HG02885 (cell line): ENCODE data around the gene CRYBG1.
"Not testable (repeated sequence)": the region's sequence is repeated elsewhere in the genome, so short reads cannot be mapped to it uniquely, and the experiment has no call there.

Source experiments
- ATAC-seq: cut with Tn5 transposase; IDR thresholded peaks from one replicate; pipeline ENCODE4 v1.9.1; 2021; ENCODE audit warnings: mild to moderate bottlenecking; ENCODE audit not compliant: unreplicated experiment, poor library complexity

CRYBG1 gene

DNA sequence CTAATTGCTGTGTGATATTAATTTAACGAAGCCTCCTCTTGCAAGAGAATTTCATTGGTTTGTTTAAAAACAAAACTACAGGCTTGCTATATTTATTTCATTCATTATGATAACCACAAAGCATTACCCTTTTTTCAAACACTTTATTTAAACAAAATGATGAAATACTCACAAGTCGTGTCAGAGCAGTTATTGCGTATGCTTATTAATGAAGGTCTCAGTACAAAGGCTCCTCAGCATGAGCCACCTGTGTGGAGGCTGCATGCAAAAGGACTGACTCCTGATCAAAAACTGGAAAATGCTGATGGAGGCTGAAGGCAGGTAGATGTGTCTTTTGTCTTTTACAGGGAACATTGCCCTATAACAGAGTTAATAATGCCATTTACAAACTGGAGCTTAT is 130.5 kb downstream of the CRYBG1 start:
- ATAC-seq = no peak

DNA sequence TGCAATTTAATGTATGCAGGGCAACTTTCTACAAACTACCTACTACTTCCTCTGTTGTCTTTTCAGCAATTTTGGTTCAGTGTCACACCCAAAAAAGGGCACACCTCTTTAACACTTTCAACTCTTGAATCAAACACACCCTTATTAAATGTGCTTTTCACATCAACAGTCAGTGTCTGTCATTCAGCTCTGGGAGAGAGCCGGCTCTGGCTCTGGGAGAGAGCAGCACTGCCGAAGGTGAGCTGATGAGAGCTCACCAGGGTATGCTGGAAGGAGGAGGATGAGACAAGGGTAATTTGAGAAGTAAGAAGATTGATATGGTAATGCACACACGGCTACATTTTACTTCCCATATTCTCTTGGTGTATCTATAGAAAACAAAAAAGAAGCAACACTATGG is 134.5 kb downstream of the CRYBG1 start:
- no peak for ATAC-seq

GRCh38 chr6:106496823-106497222 is 136.3 kb downstream of the CRYBG1 start:
- no peak for ATAC-seq

DNA sequence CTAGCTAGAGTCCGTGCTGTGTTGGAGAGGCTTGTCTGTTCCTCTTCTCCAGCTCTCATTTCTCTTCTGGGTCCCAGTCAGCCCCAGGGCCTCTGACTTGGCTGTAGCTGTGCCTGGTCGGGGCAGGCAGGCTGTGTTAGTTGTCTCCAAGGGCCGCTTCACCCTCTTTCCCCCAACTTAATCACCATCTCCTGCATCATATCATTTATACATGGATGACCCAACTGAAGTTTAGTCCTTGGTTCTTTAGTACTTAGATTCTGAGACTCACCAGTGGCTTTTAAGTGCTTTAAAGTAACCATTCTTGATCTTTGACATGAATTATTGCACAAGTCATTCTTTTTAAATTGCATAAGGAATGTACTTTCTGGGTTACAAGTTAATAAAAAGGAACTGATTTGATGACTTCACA is 141.4 kb downstream of the CRYBG1 start:
- no peak for ATAC-seq

DNA sequence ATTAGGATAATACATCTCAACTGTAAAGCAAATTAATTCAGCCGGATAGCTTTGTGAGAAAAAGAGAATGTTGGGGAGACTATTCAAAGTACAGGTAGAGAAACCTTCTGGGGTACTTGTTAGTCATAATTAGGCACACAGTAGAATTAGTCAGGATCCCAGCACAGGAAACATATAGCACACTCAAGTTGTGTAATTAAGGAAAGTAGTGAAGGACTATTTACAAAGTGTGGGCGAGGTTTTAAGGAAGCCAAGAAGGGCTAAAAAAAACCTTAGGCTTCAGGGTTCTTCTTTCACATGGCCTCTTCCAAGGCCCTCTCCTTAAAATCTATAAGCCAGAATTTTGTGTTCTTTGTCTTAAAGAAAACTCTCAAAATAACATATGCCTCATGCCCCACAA is 142.0 kb downstream of the CRYBG1 start:
- ATAC-seq = no peak

GRCh38 chr6:106508277-106508676 is 147.8 kb downstream of the CRYBG1 start:
- no peak for ATAC-seq

- ATAC-seq = no peak
These were observed 148.3 kb downstream of the CRYBG1 start for GRCh38 chr6:106508834-106509233.

DNA sequence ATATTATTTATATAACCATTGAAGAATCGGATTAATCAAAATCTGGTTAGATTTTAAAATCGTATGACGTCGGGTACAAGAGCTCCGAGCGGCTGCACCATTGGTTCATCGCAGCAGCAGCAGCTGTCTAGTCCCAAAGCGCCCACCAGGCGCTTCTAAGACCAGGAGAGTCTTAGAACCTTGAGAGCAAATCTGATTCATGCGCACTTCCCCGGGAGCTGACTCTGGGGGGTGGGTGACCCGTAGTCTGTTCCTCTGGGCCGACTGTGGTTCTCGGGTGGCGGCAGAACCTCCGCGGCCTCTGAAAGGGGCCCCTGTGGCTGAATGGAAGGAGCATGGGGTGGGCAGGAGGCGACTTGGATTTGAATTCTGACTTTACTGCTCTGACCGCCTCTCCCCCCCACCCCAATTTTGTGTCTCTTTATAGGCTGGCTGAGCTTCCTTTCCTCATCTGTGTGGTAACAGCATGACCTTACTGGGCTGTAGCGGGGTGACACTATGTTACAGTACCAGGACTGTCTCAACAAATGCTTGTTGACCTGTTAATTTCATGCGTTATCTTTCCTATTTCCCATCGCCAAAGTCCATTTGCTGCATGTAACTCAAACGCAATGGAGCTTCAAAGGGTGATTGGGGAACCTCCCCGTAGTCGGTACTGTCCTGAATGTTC is 149.0 kb downstream of the CRYBG1 start:
- ATAC-seq = no peak

GRCh38 chr6:106510090-106510970 is 149.8 kb downstream of the CRYBG1 start:
- ATAC-seq = peak; percentile 38

DNA sequence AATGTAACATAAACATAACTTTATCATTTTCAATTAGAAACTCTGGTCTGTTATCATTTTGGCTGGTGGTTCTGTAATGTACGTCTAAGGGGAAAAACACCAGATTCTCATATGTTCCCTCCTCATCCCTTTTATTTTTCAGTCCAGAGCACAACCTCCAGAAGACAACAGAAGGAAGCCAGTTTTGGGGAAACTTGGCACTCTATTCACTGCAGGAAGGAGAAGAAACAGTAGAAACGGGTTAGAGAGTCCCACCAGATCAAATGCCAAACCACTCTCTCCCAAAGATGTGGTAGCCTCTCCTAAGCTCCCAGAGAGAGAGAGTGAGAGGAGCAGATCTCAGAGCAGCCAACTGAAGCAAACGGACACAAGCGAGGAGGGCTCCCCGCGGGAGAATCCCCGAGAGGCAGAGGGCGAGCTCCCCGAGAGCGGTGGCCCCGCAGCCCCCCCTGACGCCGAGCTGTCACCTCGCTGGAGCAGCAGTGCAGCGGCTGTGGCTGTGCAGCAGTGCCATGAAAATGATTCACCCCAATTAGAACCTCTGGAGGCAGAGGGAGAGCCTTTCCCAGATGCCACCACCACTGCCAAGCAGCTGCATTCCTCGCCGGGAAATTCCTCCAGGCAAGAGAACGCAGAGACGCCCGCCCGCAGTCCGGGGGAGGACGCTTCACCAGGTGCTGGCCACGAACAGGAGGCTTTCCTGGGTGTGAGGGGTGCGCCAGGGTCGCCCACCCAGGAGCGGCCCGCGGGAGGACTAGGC is 151.0 kb downstream of the CRYBG1 start:
- peak; percentile 24 for ATAC-seq

- ATAC-seq = peak; percentile 66
These were observed 151.8 kb downstream of the CRYBG1 start for GRCh38 chr6:106512048-106512967.

DNA sequence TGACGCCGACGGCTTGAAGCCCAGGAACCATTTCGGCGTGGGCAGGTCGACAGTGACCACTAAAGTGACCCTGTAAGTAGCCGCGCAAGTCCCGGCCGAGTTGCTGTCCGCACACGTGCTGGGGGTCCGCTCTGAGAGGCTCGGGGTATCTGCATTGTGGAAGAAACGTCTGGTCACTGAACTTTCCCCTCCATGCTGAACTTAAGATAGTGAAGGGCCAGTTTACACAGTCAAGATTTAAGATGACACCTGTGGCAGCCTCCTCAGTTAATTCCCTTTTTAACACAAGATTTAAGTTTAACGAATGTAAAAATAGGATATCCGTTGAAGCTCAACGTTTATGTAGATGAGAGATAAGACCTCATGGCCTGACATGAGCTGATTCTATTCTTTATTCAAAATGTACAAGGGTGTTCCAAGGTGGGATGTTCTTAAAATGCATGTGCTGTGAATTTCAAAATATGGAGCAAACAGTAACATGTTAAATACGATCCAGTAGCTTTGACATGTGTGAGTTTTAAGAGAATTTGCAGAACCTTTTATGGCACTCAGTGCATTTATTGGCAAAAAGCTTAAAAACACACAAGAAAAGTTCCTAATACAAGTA is 152.6 kb downstream of the CRYBG1 start:
- no peak for ATAC-seq

- ATAC-seq = no peak
These were observed 153.5 kb downstream of the CRYBG1 start for GRCh38 chr6:106513808-106514582.

GRCh38 chr6:106514583-106514885 is 154.0 kb downstream of the CRYBG1 start:
- no peak for ATAC-seq

GRCh38 chr6:106515582-106515981 is 155.1 kb downstream of the CRYBG1 start:
- ATAC-seq = not testable (repeated sequence)

DNA sequence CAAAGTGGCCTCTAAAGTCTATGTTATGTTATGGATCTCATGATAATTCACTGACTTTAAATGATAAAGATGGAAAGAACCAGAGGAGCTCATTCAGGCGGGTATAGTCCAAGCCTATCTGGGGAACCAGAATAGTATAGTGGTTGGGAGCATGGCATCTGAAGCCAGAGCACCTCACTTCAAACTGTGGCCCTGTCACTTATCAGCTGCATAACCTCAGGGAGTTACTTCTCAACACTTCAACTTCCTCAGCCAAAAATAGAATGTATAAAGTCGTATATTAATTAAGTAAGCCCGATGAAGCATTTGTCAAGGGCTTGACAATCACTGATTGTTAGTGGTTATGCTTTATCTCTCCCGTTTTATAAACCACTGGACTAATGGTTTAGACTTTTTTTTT is 156.1 kb downstream of the CRYBG1 start:
- no peak for ATAC-seq

DNA sequence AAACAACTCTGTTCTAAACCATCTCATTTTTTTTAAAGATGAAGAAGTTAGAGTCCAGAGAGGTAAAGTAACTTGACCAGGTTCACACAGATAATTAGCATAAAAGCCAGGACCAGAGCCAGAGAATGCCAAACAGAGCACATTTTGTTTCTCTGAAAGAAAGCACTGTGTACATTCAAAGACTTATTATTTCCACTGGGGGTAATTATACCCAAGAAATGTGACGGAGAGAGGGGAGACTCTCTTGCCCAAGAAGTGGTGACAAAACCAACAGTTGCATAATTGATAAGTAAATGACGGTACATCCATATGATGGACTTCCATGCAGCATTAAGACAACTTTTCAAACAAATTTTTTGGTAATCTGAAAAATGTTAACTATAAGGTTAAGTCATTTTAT is 157.2 kb downstream of the CRYBG1 start:
- ATAC-seq = no peak

DNA sequence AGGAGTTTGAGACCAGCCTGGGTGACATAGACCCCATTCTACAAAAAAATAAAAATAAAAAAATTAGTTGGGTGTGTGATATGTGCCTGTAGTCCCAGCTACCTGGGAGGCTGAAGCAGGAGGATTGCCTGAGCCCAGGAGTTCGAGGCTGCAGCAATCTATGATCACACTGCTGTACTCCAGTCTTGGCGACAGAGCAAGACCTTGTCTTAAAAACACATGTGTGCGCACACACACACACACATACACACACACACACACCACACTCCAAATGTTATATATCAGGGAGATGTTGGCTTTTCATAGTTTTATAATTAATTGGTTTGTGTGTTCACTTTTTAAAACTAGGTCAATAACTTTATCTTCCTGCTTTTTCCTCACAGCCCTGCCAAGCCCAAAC is 158.2 kb downstream of the CRYBG1 start:
- ATAC-seq = no peak
